Effector CD4-positive, alpha-beta T cell (primary cell): Measurements from ENCODE around the gene SELENOI.
"Not testable (repeated sequence)": the region's sequence is repeated elsewhere in the genome, so short reads cannot be mapped to it uniquely, and the experiment has no call there.

Experiments used
- DNase-seq: peaks from one replicate; pipeline ENCODE4 v3.0.0-alpha.2; 2020

The SELENOI gene

GRCh38 chr2:26359886-26360473, 14.0 kb downstream of the SELENOI start:
- DNase-seq: no peak

DNA sequence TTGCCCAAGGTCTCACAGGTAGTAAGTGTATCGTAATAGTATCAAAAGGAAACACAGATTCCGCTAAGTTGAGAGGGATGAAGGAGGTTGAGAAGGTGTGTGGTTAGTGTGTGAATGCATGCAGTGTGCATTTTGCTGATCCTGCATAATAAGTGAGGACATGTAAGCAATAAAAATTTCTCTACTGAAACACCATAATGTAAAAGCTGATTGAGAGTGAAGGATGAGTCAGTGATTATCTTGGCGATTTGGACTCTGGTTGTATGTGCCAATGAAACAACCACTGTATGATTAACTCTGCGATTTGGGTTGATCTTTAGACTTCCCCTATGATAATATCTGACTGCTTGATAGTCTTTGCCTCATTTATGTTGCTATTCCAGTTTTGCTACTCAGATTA, 17.4 kb downstream of the SELENOI start:
- no peak for DNase-seq

GRCh38 chr2:26363958-26364357, 18.0 kb downstream of the SELENOI start:
- DNase-seq: no peak

GRCh38 chr2:26364669-26365068, 18.7 kb downstream of the SELENOI start:
- DNase-seq: no peak

- no peak for DNase-seq
Observed at GRCh38 chr2:26366957-26367356, 21.0 kb downstream of the SELENOI start.

- not testable (repeated sequence) for DNase-seq
Observed at GRCh38 chr2:26369664-26370063, 23.7 kb downstream of the SELENOI start.

GRCh38 chr2:26370909-26371308, 25.0 kb downstream of the SELENOI start:
- DNase-seq: not testable (repeated sequence)

DNA sequence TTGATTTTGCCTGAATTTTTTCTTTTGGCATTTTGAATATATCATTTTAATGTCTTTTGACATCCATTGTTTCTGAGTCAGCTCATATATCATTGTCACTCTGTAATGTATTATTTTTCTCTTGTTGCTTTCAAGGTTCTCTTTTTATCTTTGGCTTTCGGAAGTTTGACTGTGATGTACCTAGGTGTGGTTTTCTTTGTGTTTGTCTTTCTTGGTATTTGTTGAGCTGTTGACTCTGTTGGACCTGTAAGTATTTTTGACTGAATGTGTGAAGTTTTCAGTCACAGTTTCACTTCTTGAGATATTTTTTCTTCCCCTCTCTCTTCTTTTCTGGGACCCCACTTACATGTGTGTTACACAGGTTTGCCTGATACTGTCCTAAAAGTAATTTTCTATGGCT, 30.9 kb downstream of the SELENOI start:
- DNase-seq: no peak

- DNase-seq: no peak
Observed at GRCh38 chr2:26380281-26380680, 34.3 kb downstream of the SELENOI start.

GRCh38 chr2:26382564-26382963, 36.6 kb downstream of the SELENOI start:
- no peak for DNase-seq

GRCh38 chr2:26384183-26384582, 38.2 kb downstream of the SELENOI start:
- DNase-seq: no peak

GRCh38 chr2:26384597-26384996, 38.7 kb downstream of the SELENOI start:
- DNase-seq: no peak

GRCh38 chr2:26387189-26387588, 41.2 kb downstream of the SELENOI start:
- DNase-seq: no peak

GRCh38 chr2:26394694-26395093, 48.8 kb downstream of the SELENOI start:
- no peak for DNase-seq

- DNase-seq: no peak
Observed at GRCh38 chr2:26395394-26395793, 49.5 kb downstream of the SELENOI start.

- DNase-seq: no peak
Observed at GRCh38 chr2:26396734-26397298, 50.9 kb downstream of the SELENOI start.

- DNase-seq: no peak
Observed at GRCh38 chr2:26399771-26400376, 53.9 kb downstream of the SELENOI start.

GRCh38 chr2:26400723-26401122, 54.8 kb downstream of the SELENOI start:
- no peak for DNase-seq

GRCh38 chr2:26401739-26402541, 56.0 kb downstream of the SELENOI start, which contains the start of gene DRC1:
Gene DRC1, plus strand, starts transcription at chr2:26401920. Its CDS starts 70 bp downstream, at chr2:26401990.
- DNase-seq: no peak

DNA sequence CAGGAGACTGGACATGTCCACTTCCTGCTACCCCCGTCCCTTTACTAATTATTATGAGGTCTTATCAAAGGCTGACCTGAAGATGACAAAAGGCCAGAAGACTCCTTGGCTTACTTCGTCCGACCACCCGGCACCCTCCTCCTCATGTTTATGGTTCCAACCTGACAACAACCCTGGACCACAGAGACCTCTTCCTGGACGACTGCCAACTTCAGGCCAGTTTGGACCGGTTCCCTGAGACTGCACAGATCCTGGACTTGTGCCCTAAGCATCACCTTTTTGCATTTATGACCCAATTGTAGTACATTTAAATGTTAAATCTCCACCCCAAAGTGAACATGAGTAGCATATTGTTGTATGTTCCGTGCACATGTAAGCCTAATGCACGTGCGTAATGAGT, 61.6 kb downstream of the SELENOI start:
- DNase-seq: no peak

DNA sequence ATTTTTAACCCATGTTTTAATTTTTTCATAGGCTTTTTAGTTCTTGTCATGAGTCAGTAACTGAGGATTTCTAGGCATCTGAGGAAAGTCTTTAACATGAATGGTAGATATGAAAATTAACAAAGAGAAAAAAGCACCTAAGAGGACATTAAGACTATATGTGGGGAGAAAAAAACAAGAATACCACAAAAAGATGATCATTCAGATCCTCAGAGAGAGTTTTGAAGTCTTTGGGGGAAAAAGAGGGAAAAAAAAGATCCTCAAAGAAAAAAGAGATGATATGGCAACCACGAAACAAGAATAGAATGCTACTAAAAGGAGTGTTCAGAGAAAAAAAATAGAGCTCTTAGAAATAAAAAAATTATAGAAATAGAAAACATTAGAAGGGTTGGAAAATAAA, 63.8 kb downstream of the SELENOI start:
- no peak for DNase-seq

GRCh38 chr2:26410764-26411243, 64.9 kb downstream of the SELENOI start:
- DNase-seq: no peak

DNA sequence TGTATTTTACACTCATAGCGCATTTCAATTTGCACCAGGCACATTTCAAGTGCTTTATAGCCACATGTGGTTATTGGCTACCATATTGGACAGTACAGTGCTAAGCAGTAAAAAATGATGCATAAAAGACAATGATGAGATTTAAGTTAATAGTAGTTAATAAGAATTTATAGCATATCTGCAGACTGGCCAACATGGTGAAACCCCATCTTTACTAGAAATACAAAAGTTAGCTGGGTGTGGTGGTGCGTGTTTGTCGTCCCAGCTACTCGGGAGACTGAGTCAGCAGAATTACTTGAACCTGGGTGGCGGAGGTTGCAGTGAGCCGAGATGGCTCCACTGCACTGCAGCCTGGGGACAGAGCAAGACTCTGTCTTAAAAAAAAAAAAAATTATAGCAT, 65.5 kb downstream of the SELENOI start:
- DNase-seq: no peak
